SK-N-MC (cell line): ENCODE measurements around the gene GRIK2.

ENCODE experiments used
- EZH2 ChIP-seq: fragments of 200-600 bp; sonication (generic); IDR thresholded peaks from one replicate; pipeline ENCODE4 v1.6.1; 2017; ENCODE audit warnings: antibody characterized with exemption
- FOXP2 ChIP-seq: optimal IDR thresholded peaks from 2 replicates; pipeline ENCODE3; 2011; ENCODE audit warnings: mild to moderate bottlenecking, moderate library complexity; ENCODE audit not compliant: insufficient read depth; ENCODE audit errors: extremely low read length, control extremely low read depth
- POLR2AphosphoS5 ChIP-seq: IDR thresholded peaks from 2 replicates; pipeline ENCODE4 v1.6.1; 2012; ENCODE audit warnings: mild to moderate bottlenecking, low read depth, low read length, borderline replicate concordance

DNA sequence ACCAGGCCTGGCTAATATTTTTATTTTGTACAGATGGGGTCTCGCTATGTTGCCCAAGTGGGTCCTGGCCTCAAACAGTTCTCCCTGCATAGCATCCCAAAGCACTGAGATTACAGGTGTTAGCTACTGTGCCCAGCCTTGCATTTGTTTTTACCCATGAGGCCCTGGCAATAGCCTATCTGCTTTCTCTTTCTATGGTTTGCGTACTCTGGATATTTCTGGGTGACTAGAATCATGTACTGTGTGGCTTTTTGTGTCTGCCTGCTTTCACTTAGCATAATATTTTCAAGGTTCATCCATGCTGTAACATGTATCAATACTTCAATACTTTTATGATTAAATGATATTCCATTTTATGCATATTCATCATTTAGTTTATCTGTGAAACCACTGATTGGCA lies 451.7 kb downstream of the GRIK2 start:
- TF ChIP-seq EZH2 (no peak), FOXP2 (no peak), POLR2AphosphoS5 (no peak)
